NCI-H1092 treated with DMSO at 0.1 percent for 48 hours (cell line): ENCODE data around the gene C3orf49.
A peak's percentile ranks its signal among the peaks of the same experiment; 100 is the strongest.

Experiments used
- DNase-seq: peaks from one replicate; lab custom pipeline; 2025; lab: John Stamatoyannopoulos, UW

Gene C3orf49

DNA sequence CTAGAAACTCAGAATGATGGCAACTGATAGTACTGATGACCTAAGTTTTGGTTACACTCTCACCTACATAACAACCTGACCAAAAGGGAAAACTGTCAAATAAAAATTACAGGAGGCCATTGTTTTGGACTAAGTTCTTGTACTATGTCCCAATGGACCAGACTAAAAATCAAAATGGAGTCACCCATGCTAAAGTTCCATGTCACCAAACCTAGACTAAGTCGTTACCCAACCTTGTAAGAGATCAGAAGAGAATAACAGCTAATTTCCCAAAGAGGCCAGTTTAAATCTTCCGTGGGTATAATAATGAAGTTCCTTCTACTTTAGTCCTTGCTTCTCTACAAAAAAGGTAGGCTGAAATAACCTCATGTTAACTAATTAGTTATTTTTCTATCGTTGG, 32.2 kb downstream of the C3orf49 start:
- no peak for DNase-seq

DNA sequence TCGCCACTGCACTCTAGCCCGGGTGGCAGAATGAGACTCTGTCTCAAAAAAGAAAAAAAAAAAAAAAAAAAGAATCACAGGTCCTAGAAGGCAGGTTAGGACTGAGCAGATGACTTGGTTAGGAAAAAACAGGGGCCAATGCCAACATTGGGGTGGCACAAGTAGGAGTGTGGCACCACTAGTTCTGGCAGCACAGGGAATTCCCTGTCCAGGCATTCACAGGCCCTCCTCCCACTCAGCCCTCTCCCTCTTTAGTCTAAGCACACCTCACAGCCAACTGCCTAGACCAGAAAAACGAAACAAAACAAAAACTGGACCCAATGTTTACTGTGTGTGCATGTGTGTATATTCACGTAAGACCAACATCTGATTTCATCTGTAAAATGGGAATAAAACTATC, 34.0 kb downstream of the C3orf49 start:
- DNase-seq = no peak

DNA sequence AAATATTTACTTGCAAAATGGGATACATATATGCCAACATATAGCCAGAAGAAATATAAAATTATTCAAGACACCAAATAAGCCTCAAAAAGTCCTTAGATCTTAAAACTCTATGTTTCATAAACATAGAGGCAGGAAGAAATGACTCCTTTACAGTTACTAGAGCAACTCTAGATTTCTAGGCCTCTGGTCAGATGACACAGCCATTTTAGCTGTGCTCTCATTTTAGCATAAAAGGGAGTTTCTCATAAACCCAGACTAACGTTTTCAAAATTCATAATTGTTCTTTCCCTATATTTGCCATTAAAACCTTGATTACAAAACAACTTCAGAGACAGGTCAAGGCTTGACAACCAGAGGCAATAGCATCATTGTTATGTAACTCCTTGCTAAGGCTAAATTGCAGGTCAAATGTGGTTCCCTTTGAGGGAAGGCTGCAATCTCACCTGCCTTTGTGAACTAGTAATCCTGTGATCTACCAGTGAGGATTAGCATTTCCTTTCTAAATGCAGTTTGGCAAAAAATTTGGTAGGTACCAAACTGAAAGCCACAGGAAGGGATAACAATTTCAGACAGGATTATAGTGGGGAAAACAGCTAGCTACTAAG, 36.3 kb downstream of the C3orf49 start:
- no peak for DNase-seq

DNA sequence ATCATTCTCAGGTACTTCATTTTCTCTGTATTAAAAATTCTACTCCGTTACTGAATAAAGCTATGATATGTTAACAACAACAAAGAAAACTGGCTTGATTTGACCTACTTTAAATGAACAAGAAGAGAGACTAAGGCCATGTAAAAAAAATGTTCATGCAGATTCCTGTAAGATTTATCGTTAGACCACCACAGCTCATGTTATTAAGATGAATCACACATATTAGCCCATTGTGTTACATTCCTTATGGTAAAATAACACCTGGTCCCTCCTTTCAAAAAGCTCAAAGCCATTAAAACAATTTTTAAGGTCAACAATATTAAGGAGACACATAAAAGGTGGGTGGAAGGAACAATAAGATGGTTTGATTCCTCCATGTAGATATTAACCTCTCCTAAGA, 38.2 kb downstream of the C3orf49 start:
- DNase-seq = no peak

DNA sequence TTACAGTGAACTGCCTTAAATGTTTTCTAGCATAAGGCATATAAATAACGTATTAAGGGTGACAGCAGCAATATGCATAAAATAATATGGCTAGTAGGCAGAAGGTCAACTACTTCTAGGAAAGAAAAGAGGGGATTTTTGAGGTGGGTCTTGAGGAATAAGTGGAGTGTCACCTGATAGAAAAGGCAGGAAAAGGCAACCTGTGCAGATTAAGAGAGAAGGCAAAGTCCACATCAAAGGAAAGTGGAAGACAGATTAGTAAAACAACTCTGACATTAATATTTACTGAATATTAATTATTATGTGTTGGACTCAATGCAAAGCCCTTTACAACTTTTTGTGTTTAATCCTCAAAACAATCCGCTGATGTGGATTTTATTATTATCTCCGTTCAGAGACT, 41.7 kb downstream of the C3orf49 start:
- DNase-seq = no peak

DNA sequence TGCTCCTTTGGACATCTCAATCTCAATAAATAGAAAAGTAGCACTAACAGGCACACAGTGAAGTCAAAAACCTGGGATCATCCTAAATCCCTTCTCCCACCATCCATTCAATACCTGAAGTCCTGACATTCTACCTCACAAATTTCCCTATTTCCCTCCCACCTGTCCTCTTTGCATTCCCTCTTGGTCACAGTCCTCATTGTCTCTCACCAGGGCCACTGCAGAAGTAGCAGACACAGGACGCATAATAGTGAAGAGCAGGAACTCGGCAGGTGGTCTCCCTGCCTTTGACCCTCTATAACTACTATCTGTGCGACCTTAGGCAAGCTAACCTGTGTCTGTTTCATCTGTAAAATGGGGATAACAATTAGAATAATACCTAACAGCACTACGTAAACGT, 42.2 kb downstream of the C3orf49 start:
- DNase-seq = no peak

DNA sequence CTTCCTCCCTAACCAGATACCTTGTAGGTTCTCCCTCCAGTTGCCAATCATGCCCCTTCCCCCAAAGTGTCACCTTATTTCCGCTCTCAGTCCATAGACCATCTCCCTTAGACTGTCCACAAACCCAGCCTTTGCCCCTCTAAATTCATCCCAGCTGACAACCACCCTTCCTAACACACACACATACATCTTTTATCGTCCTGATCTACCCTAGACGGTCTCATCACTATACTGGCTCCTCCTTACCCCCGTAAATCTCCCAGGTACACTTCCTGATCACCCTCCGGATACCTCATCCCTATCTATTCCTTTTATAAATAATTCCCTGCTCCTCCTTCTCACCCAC, 43.7 kb downstream of the C3orf49 start:
- DNase-seq = no peak

DNA sequence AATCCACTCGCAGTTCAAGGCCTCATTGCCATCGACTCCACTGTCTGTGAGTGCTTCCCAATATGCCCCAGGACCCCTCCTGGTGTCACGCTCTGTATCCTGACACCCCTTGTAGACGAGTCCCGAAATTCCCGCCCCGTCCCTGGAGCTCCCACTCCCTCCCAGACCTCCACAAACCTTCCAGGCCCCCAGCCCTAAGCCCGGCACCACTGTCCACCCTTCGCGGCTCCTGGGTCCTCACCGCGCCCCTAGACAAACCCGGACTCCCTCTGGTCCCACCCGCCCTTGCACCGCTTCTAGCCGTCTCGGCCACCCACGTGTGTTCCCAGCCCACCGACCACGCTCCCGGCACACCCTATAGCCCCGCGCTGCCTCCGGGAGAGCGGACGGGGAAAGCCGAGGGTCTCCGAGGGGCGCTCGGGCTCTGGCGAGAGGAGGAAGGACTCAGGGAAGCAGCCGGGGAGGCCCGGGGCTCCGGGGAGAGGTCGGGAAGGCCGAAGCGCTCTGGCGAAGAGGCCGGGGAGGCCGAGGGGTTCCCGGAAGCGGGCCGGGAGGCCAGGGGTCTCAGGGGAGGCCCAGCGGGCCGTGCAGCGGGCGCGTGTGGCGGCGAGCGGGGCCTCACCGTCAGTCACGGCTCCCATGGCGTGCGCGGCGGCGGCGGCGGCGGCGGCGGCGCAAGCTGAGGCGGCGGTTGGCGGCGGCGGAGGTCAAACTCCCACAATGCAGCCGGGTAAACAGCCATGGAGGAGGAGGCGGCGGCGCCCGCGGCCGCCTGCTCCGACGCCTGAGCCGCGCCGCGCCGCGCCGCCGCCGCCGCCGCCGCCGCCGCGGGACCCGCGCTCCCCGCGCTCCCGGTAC, 44.3 kb downstream of the C3orf49 start, which contains the start of the genes ATXN7 and THOC7:
Gene ATXN7, plus strand, starts transcription at position 718 of the 858 bp plus-strand sequence. CDS start 48,732 bp downstream, outside the sequence.
Gene THOC7, minus strand, starts transcription at position 656 of the 858 bp plus-strand sequence. Its CDS starts 15 bp downstream, at position 641.
- peak; percentile 57 for DNase-seq

DNA sequence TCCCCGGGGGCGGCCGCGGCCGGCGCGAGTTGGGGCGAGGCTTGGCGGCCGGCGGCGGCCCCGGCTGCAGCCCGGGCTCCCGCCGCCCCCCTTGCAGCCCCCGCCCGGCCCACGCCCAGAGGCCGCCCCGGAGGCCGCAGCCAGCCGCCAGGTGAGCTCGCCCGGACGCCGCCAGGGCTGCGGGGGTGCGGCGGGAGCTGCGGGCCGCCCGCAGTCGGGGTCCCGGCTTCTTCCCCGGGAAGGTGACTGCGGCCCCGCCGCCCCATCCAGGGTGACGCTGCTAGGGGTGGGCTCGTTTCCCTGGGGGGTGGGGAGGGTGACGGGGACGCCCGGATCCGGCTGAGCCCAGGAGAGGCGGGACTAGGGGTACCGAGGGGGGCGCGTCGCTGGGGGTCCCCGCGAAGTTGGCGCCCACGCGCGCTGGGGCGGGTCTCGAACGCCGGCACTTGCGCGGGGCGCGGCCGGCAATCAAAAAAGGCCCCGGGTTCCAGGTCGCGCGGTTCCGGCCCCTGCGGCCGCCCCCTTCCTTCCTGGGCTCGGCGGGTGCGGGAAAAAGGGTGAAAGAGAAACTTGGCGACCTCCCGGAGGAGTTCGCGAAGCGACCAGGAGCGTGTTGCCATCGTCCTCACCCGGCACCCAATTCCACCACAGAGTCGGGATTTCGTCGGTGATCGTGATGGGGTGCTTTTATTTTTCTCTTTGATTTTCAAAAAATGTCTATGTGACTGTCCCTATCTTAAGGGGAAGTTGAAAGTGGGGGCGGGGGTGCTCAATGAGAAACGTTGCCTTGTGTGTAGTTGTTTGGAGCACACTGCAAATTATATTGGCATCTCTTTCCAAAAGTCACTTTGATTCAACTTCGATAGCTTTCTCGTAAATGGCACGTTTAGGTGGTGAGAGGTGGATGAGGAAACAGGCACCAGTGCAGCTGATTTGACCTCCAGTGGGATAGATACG, 45.2 kb downstream of the C3orf49 start:
- no peak for DNase-seq

DNA sequence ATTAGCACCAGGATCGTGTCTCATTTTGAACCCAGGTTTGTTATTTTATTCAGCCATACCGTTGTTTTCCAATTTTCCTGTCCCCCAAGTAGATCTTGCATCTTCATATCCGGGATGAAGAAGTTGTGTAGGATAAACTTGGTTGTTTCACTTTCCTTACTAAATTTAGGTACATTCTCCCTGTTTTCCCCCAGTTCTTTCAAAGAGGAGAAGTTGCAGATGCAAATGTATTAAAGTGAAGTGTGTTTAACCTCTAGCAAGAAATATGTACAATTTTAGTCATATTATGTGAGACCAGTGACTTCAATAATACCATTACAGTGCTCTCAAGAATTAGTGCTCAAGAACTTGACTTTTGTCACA, 45.8 kb downstream of the C3orf49 start:
- DNase-seq = no peak

DNA sequence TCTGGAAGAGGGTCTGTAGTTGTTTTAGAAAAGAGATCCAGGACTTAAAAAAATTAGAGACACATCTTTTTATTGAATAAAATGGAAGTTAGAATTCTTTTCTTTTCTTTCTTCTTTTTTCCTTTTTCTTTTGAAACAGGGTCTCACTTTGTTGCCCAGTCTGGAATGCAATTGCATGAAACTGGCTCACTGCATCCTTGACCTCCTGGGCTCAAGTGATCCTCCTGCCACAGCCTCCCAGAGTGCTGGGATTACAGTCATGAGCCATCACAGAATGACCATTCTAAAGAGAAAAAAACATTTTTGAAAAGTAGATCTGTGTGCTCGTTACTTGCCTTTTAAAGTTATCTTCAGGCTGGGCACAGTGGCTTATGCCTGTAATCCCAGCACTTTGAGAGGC, 48.1 kb downstream of the C3orf49 start:
- no peak for DNase-seq

DNA sequence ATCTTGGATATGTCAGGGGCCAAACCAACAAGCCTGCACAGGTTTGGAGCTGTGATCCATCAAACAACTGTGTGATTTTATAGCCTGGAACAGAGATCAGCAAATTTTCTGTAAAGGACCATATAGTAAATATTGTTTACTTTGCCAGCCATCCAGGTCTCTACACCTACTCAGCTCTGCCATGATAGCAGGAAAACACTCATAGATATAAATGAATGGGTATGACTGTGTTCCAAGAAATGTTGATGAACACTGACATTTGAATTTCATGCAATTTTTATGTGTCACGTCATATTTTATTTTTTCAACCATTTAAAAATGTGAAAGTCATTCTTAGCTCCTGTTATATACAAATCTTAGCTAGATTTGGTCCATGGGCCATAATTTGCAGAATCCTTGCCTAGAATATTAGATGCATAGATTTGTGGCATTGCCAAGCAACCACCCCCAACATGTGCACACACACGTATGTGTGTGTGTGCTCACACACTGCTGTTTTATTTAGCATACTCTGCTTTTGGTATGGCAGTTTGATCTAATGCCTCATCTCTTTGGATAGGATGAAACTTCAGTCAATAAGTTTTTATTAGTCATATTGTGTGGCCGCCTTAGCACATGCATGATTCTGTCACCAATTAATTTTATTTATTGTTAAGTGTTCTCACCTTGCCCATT, 51.0 kb downstream of the C3orf49 start:
- DNase-seq = no peak

DNA sequence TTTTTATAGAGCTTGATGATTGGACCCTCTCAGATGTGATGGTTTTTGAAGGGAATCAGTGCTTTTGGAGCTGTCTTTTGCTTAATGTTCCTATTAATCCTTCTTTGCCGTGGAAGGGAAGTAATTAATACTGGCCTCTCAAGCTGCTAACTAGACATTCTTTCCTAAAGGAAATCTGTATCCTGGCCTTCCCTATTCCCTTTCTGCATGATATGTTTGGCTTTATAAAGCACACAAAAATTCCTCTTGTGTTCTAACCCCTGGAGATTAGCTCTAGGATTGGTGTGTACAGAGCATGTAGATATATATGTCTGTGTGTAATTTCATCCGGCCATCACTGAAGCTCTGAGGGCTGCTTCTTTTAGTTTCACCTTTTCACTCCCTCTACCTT, 51.5 kb downstream of the C3orf49 start:
- no peak for DNase-seq

DNA sequence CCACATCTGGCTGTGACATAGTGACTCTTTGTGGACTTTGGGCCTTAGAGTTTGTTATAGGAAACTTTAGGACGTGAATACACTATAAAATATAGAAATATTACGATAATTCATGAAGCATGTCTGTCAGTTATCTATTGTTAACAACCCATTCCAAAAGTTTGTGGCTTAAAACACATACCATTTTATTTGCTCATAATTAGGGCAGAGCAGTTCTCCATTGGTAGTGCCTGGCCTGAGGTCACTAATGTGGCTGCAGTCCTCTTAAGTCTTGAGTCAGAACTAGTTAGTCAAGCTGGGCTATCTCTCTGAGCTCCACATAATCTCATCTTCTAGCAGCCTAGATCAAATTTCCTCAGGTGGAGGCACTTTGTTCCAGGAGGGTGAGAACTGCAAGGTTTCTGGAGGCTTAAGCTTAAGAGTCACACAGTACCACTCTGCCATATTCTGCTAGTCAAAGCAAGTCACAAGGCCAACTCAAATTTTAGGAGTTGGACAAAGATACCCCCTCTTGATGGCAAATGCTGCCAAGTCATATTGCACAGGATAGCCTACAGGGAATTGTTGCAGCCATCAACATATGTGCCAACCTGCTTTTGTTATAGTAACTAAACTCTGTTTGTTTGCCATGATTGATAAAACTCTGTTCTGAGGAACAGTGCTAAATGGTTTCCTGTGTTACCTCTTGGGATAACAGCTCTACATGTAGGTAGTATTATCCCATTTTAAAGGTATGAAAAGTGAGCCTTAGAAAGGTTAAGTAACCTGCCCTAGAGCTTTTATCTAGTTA, 53.2 kb downstream of the C3orf49 start:
- no peak for DNase-seq

DNA sequence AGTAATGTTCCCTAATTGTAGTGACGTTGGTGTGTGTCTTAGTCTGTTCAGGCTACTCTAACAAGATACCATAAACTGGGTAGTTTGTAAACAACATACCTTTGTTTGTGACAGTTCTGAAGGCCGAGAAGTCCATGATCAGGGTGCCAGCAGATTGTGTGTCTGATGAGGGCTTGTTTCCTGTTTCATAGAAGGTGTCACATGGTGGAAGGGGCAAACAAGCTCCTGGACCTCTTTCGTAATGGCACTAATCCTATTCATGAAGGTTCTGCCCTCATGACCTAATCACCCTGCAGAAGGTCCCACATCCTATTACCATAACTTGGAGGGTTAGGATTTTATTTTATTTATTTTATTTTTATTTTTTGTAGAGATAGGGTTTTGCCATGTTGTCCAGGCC, 55.7 kb downstream of the C3orf49 start:
- DNase-seq = no peak

DNA sequence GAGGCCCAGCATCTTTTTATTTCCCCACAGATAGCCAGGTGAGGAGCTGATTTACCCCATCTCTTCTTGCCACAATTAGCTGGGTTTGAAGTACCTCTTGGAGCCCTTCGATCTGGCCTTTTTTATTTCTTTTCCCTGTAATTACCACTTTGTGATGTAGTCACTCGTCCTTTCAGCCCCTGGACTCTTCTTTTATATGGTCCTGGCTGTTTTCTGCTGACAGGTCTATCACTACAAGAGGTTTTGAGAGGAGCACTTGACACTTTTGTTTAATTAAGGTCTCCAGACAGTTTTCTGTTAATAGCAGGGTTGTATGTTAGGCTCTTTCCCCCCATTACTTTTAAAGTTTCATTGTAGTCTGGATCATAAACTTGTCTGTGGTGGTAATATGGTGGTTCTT, 56.4 kb downstream of the C3orf49 start:
- no peak for DNase-seq

DNA sequence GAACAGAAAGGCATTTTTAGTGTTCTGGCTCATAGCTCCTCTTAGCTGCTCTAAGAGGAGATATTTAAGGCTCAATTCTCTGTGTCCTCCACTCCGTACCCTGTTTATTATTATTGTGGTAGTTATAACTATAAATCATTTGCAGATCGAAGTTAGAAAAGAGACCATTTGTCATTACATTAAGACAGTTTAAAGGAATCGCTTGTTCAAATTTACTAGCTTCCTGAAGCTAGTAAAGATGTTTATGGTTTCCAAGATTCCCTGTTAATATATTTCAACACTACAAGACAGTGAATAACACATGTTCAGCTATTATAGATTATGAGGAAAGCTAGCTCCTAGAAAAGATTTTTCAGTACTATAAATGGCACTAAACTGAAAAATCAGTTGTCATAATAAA, 57.2 kb downstream of the C3orf49 start:
- no peak for DNase-seq

DNA sequence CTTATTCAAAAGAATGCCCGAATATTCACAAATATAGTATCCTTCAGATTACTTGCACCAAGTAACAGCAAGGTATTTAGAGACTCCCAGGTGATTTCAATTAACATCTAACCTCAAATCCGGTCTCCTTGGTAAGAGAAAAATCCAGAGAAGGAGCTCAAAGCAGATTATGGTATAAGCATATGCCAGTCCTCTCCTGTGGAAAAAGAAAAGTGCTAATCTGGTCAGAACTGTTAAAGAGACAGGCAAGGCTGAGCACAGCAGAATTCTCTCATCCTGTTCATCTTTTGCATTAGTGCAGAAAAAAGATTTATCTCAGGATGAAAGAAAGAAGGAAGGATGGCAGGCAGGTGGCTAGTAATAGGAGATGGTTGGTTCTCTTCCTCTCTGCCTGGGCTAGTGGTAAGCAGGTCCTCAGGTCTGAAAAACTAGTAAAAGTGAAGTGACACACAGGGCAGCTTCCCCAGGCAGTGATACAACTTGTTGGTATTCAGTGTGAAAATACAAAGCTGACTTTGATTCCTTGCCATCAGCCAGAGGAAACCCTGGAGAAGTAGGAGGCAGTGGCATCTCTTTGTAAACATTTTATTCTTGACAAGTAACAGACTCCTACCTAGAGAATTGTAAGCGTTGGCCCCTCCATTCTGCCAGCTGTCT, 58.8 kb downstream of the C3orf49 start:
- DNase-seq = no peak

DNA sequence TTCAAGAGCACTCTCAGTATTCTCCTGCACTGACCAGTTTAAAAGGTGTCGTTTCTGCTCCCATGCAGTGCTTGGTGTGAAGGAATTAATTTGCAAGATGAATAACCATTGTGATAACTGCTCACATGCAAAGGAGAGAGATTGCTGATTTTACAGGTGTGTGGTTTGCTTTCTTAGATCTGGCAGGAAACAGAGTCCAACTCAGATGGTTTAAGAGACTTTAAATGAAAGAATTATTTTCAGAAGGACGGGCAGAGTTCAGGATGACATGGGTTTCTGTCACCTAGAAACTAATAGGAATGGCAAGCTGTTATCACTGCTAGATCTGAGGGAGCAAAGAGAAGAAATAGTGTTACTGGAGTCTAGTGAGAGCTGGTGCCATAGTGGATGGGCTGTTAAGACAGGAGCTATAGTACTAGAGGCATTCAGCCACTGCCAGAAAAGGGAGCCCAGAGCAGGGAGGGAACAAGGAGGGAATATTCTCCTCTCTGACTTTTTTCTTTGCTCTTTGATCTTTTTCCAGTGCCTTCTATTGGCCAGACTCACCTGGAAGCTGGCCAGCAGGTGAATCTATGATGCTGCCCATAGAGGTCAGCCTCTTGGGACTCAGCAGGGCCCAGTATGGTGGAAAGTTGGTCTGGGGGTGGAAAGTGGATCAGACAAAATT, 59.4 kb downstream of the C3orf49 start:
- no peak for DNase-seq

DNA sequence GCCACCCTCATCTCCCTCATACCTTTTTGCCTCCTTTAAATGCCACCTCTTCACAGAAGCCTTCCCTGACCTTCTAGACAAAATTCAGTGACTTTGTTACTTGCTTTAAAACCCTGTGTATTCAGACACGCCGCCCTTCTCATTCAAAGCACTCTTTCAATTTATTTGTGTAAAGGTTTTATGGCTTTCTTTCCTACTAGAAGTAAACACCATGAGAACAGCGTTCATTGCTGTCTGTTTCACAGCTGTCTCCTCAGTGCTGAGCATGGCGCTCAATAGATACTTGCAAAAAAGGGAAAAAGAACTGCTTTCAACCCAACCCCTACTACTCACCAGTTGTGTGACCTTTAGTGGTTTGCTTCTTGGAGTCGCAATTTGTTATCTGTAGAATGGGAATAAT, 61.6 kb downstream of the C3orf49 start:
- DNase-seq = no peak
